GM12873 (cell line): ENCODE measurements around the gene RORB.

Experiments
- CTCF ChIP-seq: IDR thresholded peaks from 2 replicates; pipeline ENCODE4 v1.5.1; 2012; ENCODE audit warnings: low read depth, mild to moderate bottlenecking, moderate library complexity, low read length, control low read depth; ENCODE audit not compliant: insufficient read depth; ENCODE audit errors: missing control alignments

Gene RORB

DNA sequence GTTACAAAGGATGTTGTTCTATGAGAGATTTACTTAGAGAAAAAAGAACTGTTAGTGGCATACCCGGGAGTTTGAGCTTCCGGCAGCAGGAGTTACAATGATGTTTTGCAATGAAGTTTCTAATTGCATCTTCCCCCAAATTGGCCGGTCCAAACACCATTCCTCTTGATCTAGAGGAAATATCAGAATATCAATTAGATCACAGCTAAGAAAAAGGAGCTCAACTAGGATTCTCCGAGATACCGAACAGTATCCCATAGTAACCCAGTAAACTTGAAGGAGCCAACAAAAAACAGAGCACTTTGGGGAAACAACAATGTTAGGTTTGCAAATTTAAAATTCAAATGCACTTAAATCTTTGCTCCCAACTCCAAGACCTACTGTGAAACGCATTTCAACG, 231.0 kb downstream of the RORB start:
- TF ChIP-seq CTCF = no peak

DNA sequence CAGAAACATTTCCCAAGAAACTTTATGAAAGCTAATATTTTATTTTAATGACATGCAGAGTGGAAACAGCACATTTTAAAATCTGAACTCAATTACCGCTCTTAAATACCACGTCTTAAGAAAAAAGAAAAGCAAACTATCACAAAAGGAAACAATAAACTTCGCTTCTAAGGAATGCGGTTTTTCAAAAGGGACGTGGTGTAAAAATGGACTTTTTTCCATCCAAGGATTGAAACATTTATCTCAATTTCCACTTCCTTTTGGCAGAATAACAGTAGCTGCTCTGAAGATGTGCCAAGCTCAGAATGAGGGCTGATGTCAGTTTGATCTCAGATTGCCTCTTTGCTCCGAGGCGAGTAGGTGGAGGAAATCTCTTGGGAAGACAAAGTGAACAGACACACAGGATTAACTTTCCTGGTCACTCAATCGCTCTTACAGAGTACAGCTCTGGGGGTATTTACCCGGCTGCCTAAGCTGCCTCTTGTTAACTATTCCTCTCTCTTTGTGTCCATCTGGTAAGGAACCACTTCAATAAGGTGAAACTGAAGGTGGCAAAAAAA, 232.1 kb downstream of the RORB start:
- TF ChIP-seq CTCF = no peak

DNA sequence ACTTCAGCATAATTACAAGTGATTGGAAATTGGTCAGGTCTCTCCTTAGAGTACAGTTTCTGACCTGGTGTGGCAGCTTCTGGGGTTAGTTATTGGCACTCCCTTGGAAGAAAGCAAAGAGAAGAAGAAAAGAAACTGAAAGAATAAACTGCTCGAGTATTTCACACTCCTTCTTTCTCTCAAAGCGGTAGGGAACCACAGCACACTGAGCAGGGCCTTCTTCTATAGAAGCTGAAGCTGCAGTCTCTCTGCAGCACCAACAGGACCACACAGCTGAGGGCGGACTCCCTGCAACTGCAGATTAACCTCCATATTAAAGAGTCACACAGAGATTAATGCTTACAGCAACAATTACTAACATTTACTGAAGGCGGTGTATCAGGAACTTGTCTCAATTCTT, 238.6 kb downstream of the RORB start:
- TF ChIP-seq CTCF = no peak

DNA sequence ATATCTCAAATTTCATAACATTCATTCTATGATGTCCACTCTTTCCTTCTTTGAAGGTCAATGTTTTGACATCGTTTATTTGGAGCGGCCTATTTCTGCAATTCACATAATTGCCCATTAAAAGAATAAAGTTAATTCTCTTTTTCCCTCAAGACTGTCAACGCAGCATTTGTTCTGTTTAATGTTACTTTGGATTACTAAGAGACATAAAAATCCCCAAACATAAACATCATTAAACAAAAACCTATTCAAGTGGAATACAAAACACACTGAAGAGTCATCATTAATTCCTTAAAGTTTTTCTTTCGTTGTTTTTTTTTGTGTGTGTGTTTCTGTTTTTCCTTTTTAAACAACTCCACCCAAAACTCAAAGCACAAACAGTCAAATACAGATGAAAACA, 239.5 kb downstream of the RORB start:
- TF ChIP-seq CTCF = no peak

- no peak for TF ChIP-seq CTCF
These were observed 245.2 kb downstream of the RORB start for GRCh38 chr9:74742191-74742790.
